ENCODE measurements around the gene TAF11.
"Not testable (repeated sequence)": the region's sequence is repeated elsewhere in the genome, so short reads cannot be mapped to it uniquely, and the experiment has no call there.

TAF11 gene

DNA sequence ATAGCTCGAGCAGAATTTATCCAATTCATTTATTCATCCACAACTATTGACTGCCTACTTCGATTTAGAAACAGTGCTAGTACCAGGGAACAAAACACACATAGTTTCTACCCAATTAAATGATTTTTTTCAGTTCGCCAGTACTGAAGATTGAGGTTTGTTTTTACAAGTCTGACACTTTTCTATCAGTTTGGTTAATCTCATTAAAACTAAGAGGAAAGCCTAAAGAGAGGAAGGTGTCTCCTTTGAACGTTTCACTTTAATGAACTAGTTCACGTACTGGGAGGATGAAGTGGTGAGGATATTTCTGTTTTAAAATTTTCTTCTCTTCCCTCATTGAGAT lies 643 bp upstream of the TAF11 start:
- Histone ChIP-seq H3K4me3 (ENCODE audit: low read depth in 1 of 2, low read length in 2 of 2) (peak overlapping the region; percentile 97 to 100), H3K4me1 (ENCODE audit: control insufficient read depth in 1 of 2, insufficient read depth in 2 of 2, low read length in 2 of 2) (peaks cover 17 to 29% of the 10 kb centered on the region in 2 donors), H3K27ac (ENCODE audit: low read depth, low read length) (peak overlapping the region; percentile 81), H3K27me3 (ENCODE audit: control insufficient read depth in 1 of 2, insufficient read depth in 2 of 2, low read length in 2 of 2) (no peaks in the 10 kb centered on the region), H3K9ac (ENCODE audit: low read depth in 1 of 2, low read length in 2 of 2) (peak overlapping the region; percentile 96 to 100), H3K36me3 (ENCODE audit: control insufficient read depth in 1 of 2, insufficient read depth in 2 of 2, low read length in 2 of 2) (peaks cover 0 to 9% of the 10 kb centered on the region in 2 donors), H3K9me3 (ENCODE audit: control insufficient read depth in 1 of 2, low read length in 2 of 2) (no peaks in the 10 kb centered on the region)

GRCh38 chr6:34885837-34886236 lies 2.0 kb downstream of the TAF11 start:
- not testable (repeated sequence) for H3K27me3 ChIP-seq (ENCODE audit: control insufficient read depth in 1 of 2, insufficient read depth in 2 of 2, low read length in 2 of 2); H3K9ac ChIP-seq (ENCODE audit: low read depth in 1 of 2, low read length in 2 of 2); H3K27ac ChIP-seq (ENCODE audit: low read depth, low read length); H3K4me3 ChIP-seq (ENCODE audit: low read depth in 1 of 2, low read length in 2 of 2); H3K9me3 ChIP-seq (ENCODE audit: control insufficient read depth in 1 of 2, low read length in 2 of 2)
- Histone ChIP-seq H3K4me1 (ENCODE audit: control insufficient read depth in 1 of 2, insufficient read depth in 2 of 2, low read length in 2 of 2) (peaks cover 15% of the 10 kb centered on the region in 2 donors), H3K36me3 (ENCODE audit: control insufficient read depth in 1 of 2, insufficient read depth in 2 of 2, low read length in 2 of 2) (peaks cover 0 to 19% of the 10 kb centered on the region in 2 donors)

- H3K27ac ChIP-seq (ENCODE audit: low read depth, low read length): no peak overlapping the region
- H3K9me3 ChIP-seq (ENCODE audit: control insufficient read depth in 1 of 2, low read length in 2 of 2): no peaks in the 10 kb centered on the region
- peaks cover 4 to 28% of the 10 kb centered on the region in 2 donors for H3K36me3 ChIP-seq (ENCODE audit: control insufficient read depth in 1 of 2, insufficient read depth in 2 of 2, low read length in 2 of 2)
- peaks cover 9 to 11% of the 10 kb centered on the region in 2 donors for H3K4me1 ChIP-seq (ENCODE audit: control insufficient read depth in 1 of 2, insufficient read depth in 2 of 2, low read length in 2 of 2)
- no peaks in the 10 kb centered on the region for H3K27me3 ChIP-seq (ENCODE audit: control insufficient read depth in 1 of 2, insufficient read depth in 2 of 2, low read length in 2 of 2)
- no peak overlapping the region for H3K9ac ChIP-seq (ENCODE audit: low read depth in 1 of 2, low read length in 2 of 2)
- H3K4me3 ChIP-seq (ENCODE audit: low read depth in 1 of 2, low read length in 2 of 2): no peak overlapping the region
Measured at GRCh38 chr6:34884996-34885395, 2.8 kb downstream of the TAF11 start.

GRCh38 chr6:34884073-34884472 lies 3.8 kb downstream of the TAF11 start:
- Histone ChIP-seq H3K36me3 (ENCODE audit: control insufficient read depth in 1 of 2, insufficient read depth in 2 of 2, low read length in 2 of 2) (peaks cover 6 to 35% of the 10 kb centered on the region in 2 donors), H3K4me1 (ENCODE audit: control insufficient read depth in 1 of 2, insufficient read depth in 2 of 2, low read length in 2 of 2) (peaks cover 9 to 11% of the 10 kb centered on the region in 2 donors)
- H3K27me3 ChIP-seq (ENCODE audit: control insufficient read depth in 1 of 2, insufficient read depth in 2 of 2, low read length in 2 of 2); H3K9me3 ChIP-seq (ENCODE audit: control insufficient read depth in 1 of 2, low read length in 2 of 2); H3K4me3 ChIP-seq (ENCODE audit: low read depth in 1 of 2, low read length in 2 of 2); H3K9ac ChIP-seq (ENCODE audit: low read depth in 1 of 2, low read length in 2 of 2); H3K27ac ChIP-seq (ENCODE audit: low read depth, low read length): not testable (repeated sequence)

DNA sequence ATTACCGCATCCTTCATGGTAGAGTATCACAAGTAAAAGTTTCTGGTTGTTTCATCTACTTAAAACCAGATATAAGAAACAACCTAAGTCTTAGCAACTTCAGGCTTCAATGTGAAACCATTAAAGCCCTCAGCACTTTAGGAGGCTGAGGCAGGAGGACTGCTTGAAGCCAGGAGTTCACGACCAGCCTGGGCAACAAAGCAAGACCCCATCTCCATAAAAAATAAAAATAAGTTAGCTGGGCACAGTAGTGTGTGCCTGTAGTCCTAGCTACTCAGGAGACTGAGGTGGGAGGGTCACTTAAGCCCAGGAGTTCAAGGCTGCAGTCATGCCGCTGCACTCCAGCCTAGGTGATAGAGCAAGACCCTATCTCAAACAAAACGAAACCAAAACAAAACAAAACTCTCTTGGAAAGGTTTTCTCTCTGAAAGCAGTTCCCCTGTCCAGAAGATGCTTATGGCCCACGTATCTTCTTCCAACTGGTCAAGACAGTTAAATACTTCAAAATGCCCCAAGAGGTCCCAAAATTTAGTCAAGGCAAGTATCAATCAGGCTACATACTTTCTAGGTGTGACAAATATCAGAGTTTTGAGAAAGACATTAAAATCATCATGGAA lies 9.9 kb downstream of the TAF11 start:
- Histone ChIP-seq H3K4me3 (ENCODE audit: low read depth in 1 of 2, low read length in 2 of 2) (no peak overlapping the region), H3K27ac (ENCODE audit: low read depth, low read length) (no peak overlapping the region), H3K4me1 (ENCODE audit: control insufficient read depth in 1 of 2, insufficient read depth in 2 of 2, low read length in 2 of 2) (no peaks in the 10 kb centered on the region), H3K27me3 (ENCODE audit: control insufficient read depth in 1 of 2, insufficient read depth in 2 of 2, low read length in 2 of 2) (no peaks in the 10 kb centered on the region), H3K9ac (ENCODE audit: low read depth in 1 of 2, low read length in 2 of 2) (no peak overlapping the region), H3K36me3 (ENCODE audit: control insufficient read depth in 1 of 2, insufficient read depth in 2 of 2, low read length in 2 of 2) (peaks cover 18 to 66% of the 10 kb centered on the region in 2 donors), H3K9me3 (ENCODE audit: control insufficient read depth in 1 of 2, low read length in 2 of 2) (no peaks in the 10 kb centered on the region)

DNA sequence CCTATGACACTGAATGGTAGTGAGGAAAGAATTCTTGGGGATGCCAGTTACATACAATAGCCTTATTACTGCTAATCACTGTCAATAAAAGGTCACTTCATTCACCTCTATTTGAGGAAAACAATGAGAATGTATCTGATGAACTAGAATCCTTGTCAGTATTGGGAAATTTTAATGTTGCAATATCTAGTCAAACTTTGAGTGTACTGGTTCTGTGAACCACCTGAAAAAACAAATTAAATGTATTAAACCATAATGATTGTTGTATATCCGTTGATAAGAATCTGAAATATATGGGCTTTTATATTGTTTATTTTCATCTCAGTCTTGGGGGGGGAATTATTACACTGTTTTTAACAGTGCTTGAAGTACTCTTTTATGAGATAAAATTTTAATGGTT lies 10.6 kb downstream of the TAF11 start:
- Histone ChIP-seq H3K9me3 (ENCODE audit: control insufficient read depth in 1 of 2, low read length in 2 of 2) (no peaks in the 10 kb centered on the region), H3K27me3 (ENCODE audit: control insufficient read depth in 1 of 2, insufficient read depth in 2 of 2, low read length in 2 of 2) (no peaks in the 10 kb centered on the region), H3K9ac (ENCODE audit: low read depth in 1 of 2, low read length in 2 of 2) (no peak overlapping the region), H3K4me1 (ENCODE audit: control insufficient read depth in 1 of 2, insufficient read depth in 2 of 2, low read length in 2 of 2) (no peaks in the 10 kb centered on the region), H3K27ac (ENCODE audit: low read depth, low read length) (no peak overlapping the region), H3K4me3 (ENCODE audit: low read depth in 1 of 2, low read length in 2 of 2) (no peak overlapping the region), H3K36me3 (ENCODE audit: control insufficient read depth in 1 of 2, insufficient read depth in 2 of 2, low read length in 2 of 2) (peaks cover 25 to 70% of the 10 kb centered on the region in 2 donors)

DNA sequence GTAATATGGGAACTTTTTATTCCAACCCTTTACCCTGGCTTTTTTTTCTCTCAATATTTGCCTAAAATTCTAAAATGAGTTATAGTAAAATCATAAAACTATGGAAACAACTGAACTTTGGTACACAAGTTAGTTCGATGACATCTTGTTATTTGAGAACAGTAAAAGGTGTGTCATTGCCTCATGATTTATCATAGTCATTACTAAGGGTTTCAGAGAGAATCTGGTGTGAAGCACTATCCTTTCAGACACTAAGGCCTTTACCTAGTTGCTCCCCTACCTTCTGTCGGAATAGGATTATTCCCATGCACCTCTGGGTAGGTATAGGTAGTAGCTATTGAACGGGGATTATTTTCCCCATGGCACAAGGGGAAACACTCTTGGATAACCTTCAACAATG lies 11.4 kb downstream of the TAF11 start:
- H3K9ac ChIP-seq (ENCODE audit: low read depth in 1 of 2, low read length in 2 of 2): no peak overlapping the region
- peaks cover 31 to 78% of the 10 kb centered on the region in 2 donors for H3K36me3 ChIP-seq (ENCODE audit: control insufficient read depth in 1 of 2, insufficient read depth in 2 of 2, low read length in 2 of 2)
- no peaks in the 10 kb centered on the region for H3K27me3 ChIP-seq (ENCODE audit: control insufficient read depth in 1 of 2, insufficient read depth in 2 of 2, low read length in 2 of 2)
- no peaks in the 10 kb centered on the region for H3K9me3 ChIP-seq (ENCODE audit: control insufficient read depth in 1 of 2, low read length in 2 of 2)
- H3K4me3 ChIP-seq (ENCODE audit: low read depth in 1 of 2, low read length in 2 of 2): no peak overlapping the region
- H3K4me1 ChIP-seq (ENCODE audit: control insufficient read depth in 1 of 2, insufficient read depth in 2 of 2, low read length in 2 of 2): no peaks in the 10 kb centered on the region
- no peak overlapping the region for H3K27ac ChIP-seq (ENCODE audit: low read depth, low read length)

DNA sequence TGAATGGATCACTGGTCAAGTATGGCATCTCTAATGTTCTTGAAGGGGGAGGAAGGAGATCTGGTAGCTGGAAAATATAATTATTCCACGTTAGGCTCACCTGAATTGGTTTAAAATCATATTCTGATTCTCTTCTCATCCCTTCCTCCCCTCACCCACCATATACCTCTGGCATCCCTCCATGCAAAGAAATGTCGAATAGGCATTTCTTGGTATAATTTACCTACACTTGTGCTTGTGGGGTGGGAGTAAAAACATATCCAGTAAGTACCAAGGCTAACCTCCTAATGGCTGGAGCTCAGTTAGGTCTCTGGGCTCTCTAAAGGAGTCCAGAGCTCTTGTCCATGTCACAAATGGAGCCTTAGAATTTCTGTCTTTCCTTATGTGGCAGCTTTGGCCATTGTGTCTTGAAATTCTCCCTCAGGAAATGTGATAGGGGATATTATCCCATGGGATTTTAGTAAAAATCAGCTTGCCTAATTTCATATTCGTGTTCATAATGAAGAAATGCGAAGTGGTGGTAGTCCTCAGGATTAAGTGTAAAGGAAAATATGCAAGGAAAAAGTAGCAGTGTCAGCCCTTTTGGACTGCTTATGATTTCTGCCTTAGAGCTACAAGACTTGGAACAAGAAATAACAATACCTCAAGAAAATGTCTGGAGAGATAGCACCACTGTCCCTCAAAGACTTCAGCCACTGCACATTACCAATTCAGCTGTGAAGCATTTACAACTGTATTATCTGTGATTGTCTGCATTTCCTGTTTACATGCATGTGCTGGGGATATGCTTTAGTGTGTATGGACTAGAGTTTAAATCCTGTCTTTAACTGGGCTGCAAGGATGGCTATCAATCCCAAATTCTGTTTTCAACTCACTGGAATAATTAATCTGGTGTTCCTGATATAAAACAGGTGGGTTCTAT lies 12.3 kb downstream of the TAF11 start:
- no peaks in the 10 kb centered on the region for H3K9me3 ChIP-seq (ENCODE audit: control insufficient read depth in 1 of 2, low read length in 2 of 2)
- H3K27ac ChIP-seq (ENCODE audit: low read depth, low read length): no peak overlapping the region
- no peaks in the 10 kb centered on the region for H3K27me3 ChIP-seq (ENCODE audit: control insufficient read depth in 1 of 2, insufficient read depth in 2 of 2, low read length in 2 of 2)
- peaks cover 40 to 81% of the 10 kb centered on the region in 2 donors for H3K36me3 ChIP-seq (ENCODE audit: control insufficient read depth in 1 of 2, insufficient read depth in 2 of 2, low read length in 2 of 2)
- H3K9ac ChIP-seq (ENCODE audit: low read depth in 1 of 2, low read length in 2 of 2): no peak overlapping the region
- H3K4me3 ChIP-seq (ENCODE audit: low read depth in 1 of 2, low read length in 2 of 2): no peak overlapping the region
- no peaks in the 10 kb centered on the region for H3K4me1 ChIP-seq (ENCODE audit: control insufficient read depth in 1 of 2, insufficient read depth in 2 of 2, low read length in 2 of 2)

- Histone ChIP-seq H3K9me3 (ENCODE audit: control insufficient read depth in 1 of 2, low read length in 2 of 2) (no peaks in the 10 kb centered on the region), H3K27ac (ENCODE audit: low read depth, low read length) (no peak overlapping the region), H3K4me1 (ENCODE audit: control insufficient read depth in 1 of 2, insufficient read depth in 2 of 2, low read length in 2 of 2) (no peaks in the 10 kb centered on the region), H3K27me3 (ENCODE audit: control insufficient read depth in 1 of 2, insufficient read depth in 2 of 2, low read length in 2 of 2) (no peaks in the 10 kb centered on the region), H3K36me3 (ENCODE audit: control insufficient read depth in 1 of 2, insufficient read depth in 2 of 2, low read length in 2 of 2) (peaks cover 37 to 69% of the 10 kb centered on the region in 2 donors), H3K4me3 (ENCODE audit: low read depth in 1 of 2, low read length in 2 of 2) (no peak overlapping the region), H3K9ac (ENCODE audit: low read depth in 1 of 2, low read length in 2 of 2) (no peak overlapping the region)
Measured at GRCh38 chr6:34872332-34872731, 15.5 kb downstream of the TAF11 start.

GRCh38 chr6:34871853-34872252 lies 16.0 kb downstream of the TAF11 start:
- no peaks in the 10 kb centered on the region for H3K27me3 ChIP-seq (ENCODE audit: control insufficient read depth in 1 of 2, insufficient read depth in 2 of 2, low read length in 2 of 2)
- no peaks in the 10 kb centered on the region for H3K9me3 ChIP-seq (ENCODE audit: control insufficient read depth in 1 of 2, low read length in 2 of 2)
- peaks cover 36 to 71% of the 10 kb centered on the region in 2 donors for H3K36me3 ChIP-seq (ENCODE audit: control insufficient read depth in 1 of 2, insufficient read depth in 2 of 2, low read length in 2 of 2)
- no peak overlapping the region for H3K9ac ChIP-seq (ENCODE audit: low read depth in 1 of 2, low read length in 2 of 2)
- H3K4me1 ChIP-seq (ENCODE audit: control insufficient read depth in 1 of 2, insufficient read depth in 2 of 2, low read length in 2 of 2): no peaks in the 10 kb centered on the region
- no peak overlapping the region for H3K27ac ChIP-seq (ENCODE audit: low read depth, low read length)
- no peak overlapping the region for H3K4me3 ChIP-seq (ENCODE audit: low read depth in 1 of 2, low read length in 2 of 2)

Measured in duodenal mucosa (tissue), 2 donors.